Nephron (organoid): ENCODE results near the gene KIF7.

Source experiments
- H3K27ac Mint-ChIP-seq, 3 experiments: 2 replicates each; pipeline ENCODE4 v1.8.0; 2020; ENCODE audit warnings: mixed read lengths in 3 of 3, mild to moderate bottlenecking in 2 of 3, moderate library complexity in 1 of 3
- H3K27me3 Mint-ChIP-seq: 2 replicates; pipeline ENCODE4 v1.8.0; 2021; ENCODE audit warnings: low read depth, mild to moderate bottlenecking, moderate library complexity, mixed read lengths
- H3K36me3 Mint-ChIP-seq: 2 replicates; pipeline ENCODE4 v1.8.0; 2020; ENCODE audit warnings: low read depth, mixed read lengths
- H3K4me1 Mint-ChIP-seq: 2 replicates; pipeline ENCODE4 v1.8.0; 2020; ENCODE audit warnings: mixed read lengths
- H3K4me3 Mint-ChIP-seq, 3 experiments: 2 replicates each; pipeline ENCODE4 v1.8.0; 2020; ENCODE audit warnings: mild to moderate bottlenecking in 3 of 3, mixed read lengths in 3 of 3, moderate library complexity in 2 of 3
- H3K9me3 Mint-ChIP-seq: 2 replicates; pipeline ENCODE4 v1.8.0; 2020; ENCODE audit warnings: mixed read lengths
- CTCF ChIP-seq, 3 experiments: fragments of 200-600 bp; sonication (generic); IDR thresholded peaks; one replicate each; pipeline ENCODE4 v1.5.0; 2021; ENCODE audit warnings: antibody characterized with exemption in 3 of 3; ENCODE audit not compliant: unreplicated experiment in 3 of 3

The KIF7 gene

GRCh38 chr15:89656116-89656815, 999 bp upstream of the KIF7 start:
- TF ChIP-seq CTCF (IDR thresholded peaks at IDR 0.05; ENCODE audit: unreplicated experiment in 3 of 3), result no peak
- H3K27me3 Mint-ChIP-seq, result peaks cover 8% of the 10 kb centered on the region
- peak overlapping the region in 2 of 3 experiments; percentile 86 to 89 for H3K27ac Mint-ChIP-seq
- no peaks in the 10 kb centered on the region for H3K9me3 Mint-ChIP-seq
- peak overlapping the region; percentile 87 to 89 (median 88) for H3K4me3 Mint-ChIP-seq
- H3K4me1 Mint-ChIP-seq, result peaks cover 19% of the 10 kb centered on the region
- peaks cover 5% of the 10 kb centered on the region for H3K36me3 Mint-ChIP-seq

- peaks cover 4% of the 10 kb centered on the region for H3K27me3 Mint-ChIP-seq
- H3K4me3 Mint-ChIP-seq, result peak overlapping the region; percentile 87 to 89 (median 88)
- TF ChIP-seq CTCF (IDR thresholded peaks at IDR 0.05; ENCODE audit: unreplicated experiment in 3 of 3), result no peak
- H3K27ac Mint-ChIP-seq, result no peak overlapping the region
- H3K9me3 Mint-ChIP-seq, result no peaks in the 10 kb centered on the region
- peaks cover 19% of the 10 kb centered on the region for H3K4me1 Mint-ChIP-seq
- H3K36me3 Mint-ChIP-seq, result peaks cover 15% of the 10 kb centered on the region
These were observed 936 bp downstream of the KIF7 start for GRCh38 chr15:89654301-89654761.

- Mint-ChIP-seq H3K9me3 (no peaks in the 10 kb centered on the region), H3K36me3 (peaks cover 15% of the 10 kb centered on the region), H3K4me1 (peaks cover 19% of the 10 kb centered on the region), H3K27me3 (peaks cover 4% of the 10 kb centered on the region), H3K4me3 (peak overlapping the region; percentile 75 to 88 (median 86)), H3K27ac (no peak overlapping the region)
- TF ChIP-seq CTCF (IDR thresholded peaks at IDR 0.05; ENCODE audit: unreplicated experiment in 3 of 3), result no peak
These were observed 1.7 kb downstream of the KIF7 start for GRCh38 chr15:89653578-89653977.

GRCh38 chr15:89652666-89653065, 2.6 kb downstream of the KIF7 start:
- H3K4me3 Mint-ChIP-seq, result peak overlapping the region in 2 of 3 experiments; percentile 45 to 61
- H3K4me1 Mint-ChIP-seq, result peaks cover 19% of the 10 kb centered on the region
- no peak for TF ChIP-seq CTCF (IDR thresholded peaks at IDR 0.05; ENCODE audit: unreplicated experiment in 3 of 3)
- peaks cover 15% of the 10 kb centered on the region for H3K36me3 Mint-ChIP-seq
- H3K27me3 Mint-ChIP-seq, result no peaks in the 10 kb centered on the region
- no peaks in the 10 kb centered on the region for H3K9me3 Mint-ChIP-seq
- no peak overlapping the region for H3K27ac Mint-ChIP-seq

- Mint-ChIP-seq H3K4me3 (peak overlapping the region; percentile 28 to 61 (median 45)), H3K27ac (no peak overlapping the region), H3K36me3 (peaks cover 18% of the 10 kb centered on the region), H3K9me3 (no peaks in the 10 kb centered on the region), H3K4me1 (peaks cover 19% of the 10 kb centered on the region), H3K27me3 (no peaks in the 10 kb centered on the region)
- no peak for TF ChIP-seq CTCF (IDR thresholded peaks at IDR 0.05; ENCODE audit: unreplicated experiment in 3 of 3)
These were observed 3.1 kb downstream of the KIF7 start for GRCh38 chr15:89652131-89652530.

- Mint-ChIP-seq H3K4me3 (no peak overlapping the region), H3K4me1 (peaks cover 12% of the 10 kb centered on the region), H3K27me3 (no peaks in the 10 kb centered on the region), H3K36me3 (peaks cover 27% of the 10 kb centered on the region), H3K27ac (no peak overlapping the region), H3K9me3 (no peaks in the 10 kb centered on the region)
- TF ChIP-seq CTCF (IDR thresholded peaks at IDR 0.05; ENCODE audit: unreplicated experiment in 3 of 3), result no peak
These were observed 5.6 kb downstream of the KIF7 start for GRCh38 chr15:89649716-89650115.
